ENCODE measurements around the gene CARM1. TPM values are rescaled to one million over a fixed set of nuclear protein-coding genes. Genes with fewer than 3 reads are reported as not detected.
"Not testable (repeated sequence)": the region's sequence is repeated elsewhere in the genome, so short reads cannot be mapped to it uniquely, and the experiment has no call there.

CARM1 gene
- total RNA-seq, 1 experiment from 2014 or later: 45.7 TPM

- H3K9me3 ChIP-seq: peaks cover 3% of the 10 kb centered on the region; the same call in 1 of the 2 replicates
- no peak for DNase-seq
Observed at GRCh38 chr19:10838377-10838776, 33.0 kb upstream of the CARM1 start.

GRCh38 chr19:10839114-10840050 is 32.0 kb upstream of the CARM1 start:
- peaks cover 3% of the 10 kb centered on the region; the same call in 1 of the 2 replicates for H3K9me3 ChIP-seq
- H3K36me3 ChIP-seq: peaks cover 11% of the 10 kb centered on the region
- no peak for DNase-seq
- no peak overlapping the region for H3K4me3 ChIP-seq
- no peaks in the 10 kb centered on the region for H3K27me3 ChIP-seq

More at GRCh38 chr19:10838377-10838776, 33.0 kb upstream of the CARM1 start:
- Histone ChIP-seq H3K27me3 (no peaks in the 10 kb centered on the region), H3K36me3 (peaks cover 18% of the 10 kb centered on the region), H3K4me3 (no peak overlapping the region)

GRCh38 chr19:10842788-10843187 is 28.6 kb upstream of the CARM1 start:
- Histone ChIP-seq H3K4me3 (no peak overlapping the region), H3K36me3 (no peaks in the 10 kb centered on the region), H3K9me3 (peaks cover 14% of the 10 kb centered on the region), H3K27me3 (no peaks in the 10 kb centered on the region)
- DNase-seq: no peak

- DNase-seq: no peak
- H3K4me3 ChIP-seq: no peak overlapping the region
- no peaks in the 10 kb centered on the region for H3K27me3 ChIP-seq
- H3K36me3 ChIP-seq: no peaks in the 10 kb centered on the region
- peaks cover 14% of the 10 kb centered on the region for H3K9me3 ChIP-seq
Observed at GRCh38 chr19:10846500-10847202, 24.7 kb upstream of the CARM1 start.

GRCh38 chr19:10848230-10848856 is 23.0 kb upstream of the CARM1 start, which contains the start of gene C19orf38:
C19orf38 (plus strand) TSS chr19:10848415; CDS start chr19:10848509, 94 bp downstream.
- H3K36me3 ChIP-seq: no peaks in the 10 kb centered on the region
- DNase-seq: no peak
- H3K27me3 ChIP-seq: no peaks in the 10 kb centered on the region
- H3K4me3 ChIP-seq: no peak within 1 kb of the TSS
- peaks cover 14% of the 10 kb centered on the region for H3K9me3 ChIP-seq

- H3K36me3 ChIP-seq: no peaks in the 10 kb centered on the region
- no peak for DNase-seq
- no peaks in the 10 kb centered on the region for H3K27me3 ChIP-seq
- H3K4me3 ChIP-seq: no peak overlapping the region
- peaks cover 14% of the 10 kb centered on the region for H3K9me3 ChIP-seq
Observed at GRCh38 chr19:10850631-10851030, 20.7 kb upstream of the CARM1 start.

- H3K27me3 ChIP-seq: no peaks in the 10 kb centered on the region
- no peaks in the 10 kb centered on the region for H3K36me3 ChIP-seq
- H3K9me3 ChIP-seq: peaks cover 4% of the 10 kb centered on the region; the same call in 1 of the 2 replicates
- DNase-seq: peak; percentile 90
- H3K4me3 ChIP-seq: no peak overlapping the region
Observed at GRCh38 chr19:10852098-10852800, 19.1 kb upstream of the CARM1 start.

GRCh38 chr19:10852941-10853340 is 18.4 kb upstream of the CARM1 start:
- no peak for DNase-seq
- no peaks in the 10 kb centered on the region for H3K36me3 ChIP-seq
- no peaks in the 10 kb centered on the region for H3K27me3 ChIP-seq
- H3K4me3 ChIP-seq: no peak overlapping the region
- no peaks in the 10 kb centered on the region for H3K9me3 ChIP-seq

GRCh38 chr19:10854350-10855089 is 16.8 kb upstream of the CARM1 start:
- H3K27me3 ChIP-seq: no peaks in the 10 kb centered on the region
- no peak overlapping the region for H3K4me3 ChIP-seq

GRCh38 chr19:10855879-10856522 is 15.4 kb upstream of the CARM1 start:
- DNase-seq: peak; percentile 46
- Histone ChIP-seq H3K9me3 (no peaks in the 10 kb centered on the region), H3K4me3 (no peak overlapping the region), H3K27me3 (no peaks in the 10 kb centered on the region), H3K36me3 (no peaks in the 10 kb centered on the region)

More at GRCh38 chr19:10854350-10855089, 16.8 kb upstream of the CARM1 start:
- DNase-seq: peak; percentile 45
- Histone ChIP-seq H3K9me3 (no peaks in the 10 kb centered on the region), H3K36me3 (no peaks in the 10 kb centered on the region)

GRCh38 chr19:10856899-10857298 is 14.5 kb upstream of the CARM1 start:
- H3K36me3 ChIP-seq, DNase-seq, H3K4me3 ChIP-seq, H3K27me3 ChIP-seq, H3K9me3 ChIP-seq: not testable (repeated sequence)

GRCh38 chr19:10858204-10858828 is 13.0 kb upstream of the CARM1 start:
- H3K4me3 ChIP-seq: no peak overlapping the region
- no peaks in the 10 kb centered on the region for H3K36me3 ChIP-seq
- H3K27me3 ChIP-seq: no peaks in the 10 kb centered on the region
- DNase-seq: no peak
- H3K9me3 ChIP-seq: no peaks in the 10 kb centered on the region

- Histone ChIP-seq H3K9me3 (no peaks in the 10 kb centered on the region), H3K36me3 (no peaks in the 10 kb centered on the region), H3K27me3 (no peaks in the 10 kb centered on the region), H3K4me3 (no peak overlapping the region)
- DNase-seq: peak; percentile 46
Observed at GRCh38 chr19:10861103-10861651, 10.2 kb upstream of the CARM1 start.

- Histone ChIP-seq H3K27me3 (no peaks in the 10 kb centered on the region), H3K9me3 (no peaks in the 10 kb centered on the region), H3K4me3 (no peak overlapping the region), H3K36me3 (no peaks in the 10 kb centered on the region)
- no peak for DNase-seq
Observed at GRCh38 chr19:10862561-10863106, 8.7 kb upstream of the CARM1 start.
